Neural cell (in vitro differentiated cells): ENCODE data around the gene PLEKHF1. TPM values are rescaled to one million over a fixed set of nuclear protein-coding genes. Genes with fewer than 3 reads are reported as not detected.

Experiments used
- H2AFZ ChIP-seq: fragments of 200-600, 300-800 bp; sonication (generic), shearing (Covaris generic); 2 replicates; pipeline ENCODE4 v1.6.0; 2014; ENCODE audit warnings: low read depth, mild to moderate bottlenecking, antibody characterized with exemption, low read length, moderate library complexity
- H3F3A ChIP-seq: fragments of 200-600 bp; shearing (Covaris generic); 2 replicates; pipeline ENCODE4 v1.6.1; 2016; ENCODE audit warnings: mild to moderate bottlenecking, moderate library complexity, mixed read lengths, antibody characterized with exemption, low read length; ENCODE audit not compliant: insufficient read depth, poor library complexity, severe bottlenecking
- H3K27ac ChIP-seq: fragments of 200-600, 300-800 bp; sonication (generic), shearing (Covaris generic); 2 replicates; pipeline ENCODE4 v1.5.1; 2014; ENCODE audit warnings: mild to moderate bottlenecking, low read length, moderate library complexity
- H3K27me3 ChIP-seq: fragments of 300-800, 200-600 bp; sonication (generic), shearing (Covaris generic); 2 replicates; pipeline ENCODE4 v1.6.0; 2014; ENCODE audit warnings: mild to moderate bottlenecking, low read depth, low read length, moderate library complexity; ENCODE audit not compliant: insufficient read depth
- H3K36me3 ChIP-seq: fragments of 300-800, 200-600 bp; sonication (generic), shearing (Covaris generic); 2 replicates; pipeline ENCODE4 v1.5.1; 2014; ENCODE audit warnings: mild to moderate bottlenecking, antibody characterized with exemption, low read length, moderate library complexity; ENCODE audit not compliant: insufficient read depth
- H3K4me2 ChIP-seq: fragments of 300-800, 200-600 bp; sonication (generic), shearing (Covaris generic); 2 replicates; pipeline ENCODE4 v1.6.0; 2014; ENCODE audit warnings: mild to moderate bottlenecking, low read length
- H3K4me3 ChIP-seq: fragments of 300-800, 200-600 bp; sonication (generic), shearing (Covaris generic); 2 replicates; pipeline ENCODE4 v1.5.1; 2014; ENCODE audit warnings: mild to moderate bottlenecking, low read length, moderate library complexity
- H3K79me2 ChIP-seq: fragments of 200-600 bp; shearing (Covaris generic); replicated peaks from 2 replicates; pipeline ENCODE4 v1.6.0; 2014; ENCODE audit warnings: mild to moderate bottlenecking, low read length, moderate library complexity; ENCODE audit not compliant: insufficient read depth
- H3K9ac ChIP-seq: fragments of 300-800, 200-600 bp; sonication (generic), shearing (Covaris generic); 2 replicates; pipeline ENCODE4 v1.6.1; 2016; ENCODE audit warnings: mild to moderate bottlenecking, low read length, mixed read lengths
- H3K9me2 ChIP-seq: fragments of 200-600 bp; shearing (Covaris generic); 2 replicates; pipeline ENCODE4 v1.6.1; 2016; ENCODE audit warnings: mild to moderate bottlenecking, low read length, mixed read lengths; ENCODE audit not compliant: insufficient read depth
- H3K9me3 ChIP-seq: fragments of 200-600, 300-800 bp; sonication (generic), shearing (Covaris generic); 2 replicates; pipeline ENCODE4 v1.6.1; 2016; ENCODE audit warnings: mild to moderate bottlenecking, mixed run types, low read length, moderate library complexity, mixed read lengths
- H4K20me1 ChIP-seq: fragments of 200-600 bp; shearing (Covaris generic); 2 replicates; pipeline ENCODE4 v1.6.1; 2016; ENCODE audit warnings: mild to moderate bottlenecking, mixed run types; ENCODE audit not compliant: insufficient read depth
- CTCF ChIP-seq: fragments of 450-650 bp; IDR thresholded peaks from 2 replicates; pipeline ENCODE4 v1.5.1; 2014; ENCODE audit warnings: antibody characterized with exemption, mild to moderate bottlenecking, moderate library complexity; ENCODE audit not compliant: poor library complexity, severe bottlenecking
- EP300 ChIP-seq: fragments of 450-650 bp; conservative IDR thresholded peaks from 2 replicates; pipeline ENCODE4 v1.6.1; 2014; ENCODE audit warnings: antibody characterized with exemption, mild to moderate bottlenecking, moderate library complexity; ENCODE audit not compliant: poor library complexity, severe bottlenecking
- EZH2 ChIP-seq: fragments of 200-600, 300-800 bp; shearing (Covaris generic), sonication (generic); IDR thresholded peaks from 2 replicates; pipeline ENCODE4 v1.6.1; 2014; ENCODE audit warnings: antibody characterized with exemption, low read length, borderline replicate concordance, mild to moderate bottlenecking; ENCODE audit not compliant: insufficient read depth, poor library complexity, severe bottlenecking
- MXI1 ChIP-seq: fragments of 450-650 bp; conservative IDR thresholded peaks from 2 replicates; pipeline ENCODE4 v1.6.1; 2014; ENCODE audit warnings: antibody characterized with exemption, mild to moderate bottlenecking; ENCODE audit not compliant: poor library complexity, severe bottlenecking
- POLR2AphosphoS5 ChIP-seq: IDR thresholded peaks from 2 replicates; pipeline ENCODE4 v1.6.1; 2012
- RAD21 ChIP-seq: fragments of 450-650 bp; conservative IDR thresholded peaks from 2 replicates; pipeline ENCODE4 v1.6.1; 2014; ENCODE audit warnings: antibody characterized with exemption, mild to moderate bottlenecking, moderate library complexity
- REST ChIP-seq: IDR thresholded peaks from 2 replicates; pipeline ENCODE4 v1.6.1; 2012; ENCODE audit warnings: borderline replicate concordance
- SMC3 ChIP-seq: fragments of 450-650 bp; conservative IDR thresholded peaks from 2 replicates; pipeline ENCODE4 v1.6.1; 2014; ENCODE audit warnings: antibody characterized with exemption, mild to moderate bottlenecking, moderate library complexity; ENCODE audit not compliant: poor library complexity
- TAF1 ChIP-seq: IDR thresholded peaks from 2 replicates; pipeline ENCODE4 v1.6.1; 2012; ENCODE audit warnings: low read depth
- polyA plus RNA-seq: library from polyadenylated mRNA; depleted of rRNA; stranded (reverse); fragments of >200 nt; gene quantifications from 2 replicates; pipeline ENCODE4 v1.2.3, GENCODE V29; 2014

The PLEKHF1 gene
- polyA plus RNA-seq, 1 donor from 2014 or later: not detected

- Histone ChIP-seq H3K9me3 (no peaks in the 10 kb centered on the region), H3K27ac (no peak overlapping the region), H3K36me3 (no peaks in the 10 kb centered on the region)
Observed at GRCh38 chr19:29705706-29706105, 40.4 kb downstream of the PLEKHF1 start.

GRCh38 chr19:29706635-29707034 lies 41.4 kb downstream of the PLEKHF1 start:
- Histone ChIP-seq H4K20me1 (no peaks in the 10 kb centered on the region), H3K36me3 (no peaks in the 10 kb centered on the region), H3K9me3 (no peaks in the 10 kb centered on the region), H3K9ac (no peak overlapping the region), H3K27me3 (no peaks in the 10 kb centered on the region), H3K27ac (no peak overlapping the region), H3K9me2 (no peaks in the 10 kb centered on the region), H3K4me2 (no peak overlapping the region), H2AFZ (no peak overlapping the region), H3F3A (no peaks in the 10 kb centered on the region), H3K4me3 (no peak overlapping the region), H3K79me2 (peaks cover 5% of the 10 kb centered on the region)
- TF ChIP-seq POLR2AphosphoS5 (no peak), MXI1 (no peak), CTCF (no peak), RAD21 (no peak), EZH2 (no peak), SMC3 (no peak), TAF1 (no peak)

More at GRCh38 chr19:29705706-29706105, 40.4 kb downstream of the PLEKHF1 start:
- no peaks in the 10 kb centered on the region for H4K20me1 ChIP-seq
- peaks cover 5% of the 10 kb centered on the region for H3K79me2 ChIP-seq
- no peak overlapping the region for H3K4me3 ChIP-seq
- no peak for TF ChIP-seq REST
- no peak for TF ChIP-seq TAF1
- TF ChIP-seq RAD21: no peak
- TF ChIP-seq EZH2: no peak
- TF ChIP-seq SMC3: no peak
- TF ChIP-seq MXI1: no peak
- TF ChIP-seq POLR2AphosphoS5: no peak
- TF ChIP-seq CTCF: no peak
- TF ChIP-seq EP300: no peak
- H3F3A ChIP-seq: no peaks in the 10 kb centered on the region
- no peak overlapping the region for H2AFZ ChIP-seq
- no peak overlapping the region for H3K4me2 ChIP-seq
- H3K9me2 ChIP-seq: no peaks in the 10 kb centered on the region
- H3K9ac ChIP-seq: no peak overlapping the region
- no peaks in the 10 kb centered on the region for H3K27me3 ChIP-seq
